Liver (tissue), 9 donors: Measurements from ENCODE around the gene CEP63. TPM values are rescaled to one million over a fixed set of nuclear protein-coding genes. Genes with fewer than 3 reads are reported as not detected.

Experiments used
- DNase-seq: peaks from one replicate; pipeline ENCODE4 v3.0.0-alpha.2; 2017; ENCODE audit warnings: low spot score
- H3K27ac ChIP-seq, 2 donors: one replicate each; pipeline ENCODE4 v1.7.0; 2013; ENCODE audit warnings: inconsistent platforms in 2 of 2, low read length in 2 of 2, control low read depth in 1 of 2, low read depth in 1 of 2, mild to moderate bottlenecking in 1 of 2
- H3K27me3 ChIP-seq, 4 donors: one replicate each; pipeline versions ENCODE4 v1.6.1 to v1.7.0; 2013; ENCODE audit warnings: low read length in 3 of 4, inconsistent platforms in 1 of 4, mild to moderate bottlenecking in 1 of 4, moderate library complexity in 1 of 4; ENCODE audit not compliant: control insufficient read depth in 4 of 4, insufficient read depth in 4 of 4
- H3K36me3 ChIP-seq, 4 donors: one replicate each; pipeline versions ENCODE4 v1.6.1 to v1.7.0; 2013; ENCODE audit warnings: low read length in 3 of 4, mild to moderate bottlenecking in 3 of 4, low read depth in 1 of 4, moderate library complexity in 1 of 4; ENCODE audit not compliant: control insufficient read depth in 4 of 4, insufficient read depth in 3 of 4
- H3K4me1 ChIP-seq, 4 donors: one replicate each; pipeline versions ENCODE4 v1.6.1 to v1.7.0; 2013; ENCODE audit warnings: low read length in 3 of 4, mild to moderate bottlenecking in 3 of 4, moderate library complexity in 1 of 4; ENCODE audit not compliant: control insufficient read depth in 4 of 4, insufficient read depth in 4 of 4
- H3K4me3 ChIP-seq, 3 donors: one replicate each; pipeline versions ENCODE4 v1.6.1 to v1.7.0; 2013; ENCODE audit warnings: low read length in 3 of 3, control low read depth in 1 of 3, low read depth in 1 of 3, mild to moderate bottlenecking in 1 of 3
- H3K9ac ChIP-seq, 2 donors: one replicate each; pipeline ENCODE4 v1.7.0; 2013; ENCODE audit warnings: low read length in 2 of 2, mild to moderate bottlenecking in 2 of 2, moderate library complexity in 2 of 2, control low read depth in 1 of 2, low read depth in 1 of 2
- H3K9me3 ChIP-seq, 4 donors: one replicate each; pipeline versions ENCODE4 v1.6.1 to v1.7.0; 2013; ENCODE audit warnings: low read length in 3 of 4; ENCODE audit not compliant: control insufficient read depth in 4 of 4
- ATF3 ChIP-seq: IDR thresholded peaks from 2 replicates; pipeline ENCODE4 v1.6.1; 2016; ENCODE audit warnings: antibody characterized with exemption
- CTCF ChIP-seq: fragments of 150-350 bp; IDR thresholded peaks from 2 replicates; pipeline ENCODE4 v1.5.1; 2017; ENCODE audit warnings: improper control_type of control experiment, low read depth, low read length; ENCODE audit not compliant: missing input control
- EGR1 ChIP-seq, 2 donors: IDR thresholded peaks; 2 replicates each; pipeline ENCODE4 v1.6.1; 2016 to 2018; ENCODE audit warnings: antibody characterized with exemption in 2 of 2, low read depth in 2 of 2
- FOXA1 ChIP-seq: IDR thresholded peaks from 2 replicates; pipeline ENCODE4 v1.6.1; 2016; ENCODE audit warnings: antibody characterized with exemption
- FOXA2 ChIP-seq: IDR thresholded peaks from 2 replicates; pipeline ENCODE4 v1.6.1; 2016; ENCODE audit warnings: antibody characterized with exemption
- GABPA ChIP-seq, 2 donors: IDR thresholded peaks in 1 of 2; conservative IDR thresholded peaks in 1 of 2; 2 replicates each; pipeline ENCODE4 v1.6.1; 2016; ENCODE audit warnings: antibody characterized with exemption in 2 of 2, mild to moderate bottlenecking in 1 of 2, moderate library complexity in 1 of 2
- HNF4A ChIP-seq, 2 donors: conservative IDR thresholded peaks; 2 replicates each; pipeline ENCODE4 v1.6.1; 2016; ENCODE audit warnings: antibody characterized with exemption in 2 of 2, mild to moderate bottlenecking in 2 of 2
- HNF4G ChIP-seq: IDR thresholded peaks from 2 replicates; pipeline ENCODE4 v1.6.1; 2016; ENCODE audit warnings: antibody characterized with exemption
- JUND ChIP-seq, 2 donors: IDR thresholded peaks; 2 replicates each; pipeline ENCODE4 v1.6.1; 2016; ENCODE audit warnings: antibody characterized with exemption in 2 of 2
- MAX ChIP-seq: IDR thresholded peaks from 2 replicates; pipeline ENCODE4 v1.6.1; 2016; ENCODE audit warnings: antibody characterized with exemption
- NR2F2 ChIP-seq: IDR thresholded peaks from 2 replicates; pipeline ENCODE4 v1.6.1; 2016; ENCODE audit warnings: antibody characterized with exemption
- RAD21 ChIP-seq, 2 donors: IDR thresholded peaks; 2 replicates each; pipeline ENCODE4 v1.6.1; 2016; ENCODE audit warnings: antibody characterized with exemption in 2 of 2, mild to moderate bottlenecking in 2 of 2
- REST ChIP-seq: IDR thresholded peaks from 2 replicates; pipeline ENCODE4 v1.6.1; 2016; ENCODE audit warnings: antibody characterized with exemption, mild to moderate bottlenecking
- RXRA ChIP-seq, 2 donors: IDR thresholded peaks; 2 replicates each; pipeline ENCODE4 v1.6.1; 2017 to 2018; ENCODE audit warnings: antibody characterized with exemption in 2 of 2, mild to moderate bottlenecking in 1 of 2
- SP1 ChIP-seq: IDR thresholded peaks from 2 replicates; pipeline ENCODE4 v1.6.1; 2018; ENCODE audit warnings: antibody characterized with exemption, mild to moderate bottlenecking
- TAF1 ChIP-seq: conservative IDR thresholded peaks from 2 replicates; pipeline ENCODE4 v1.6.1; 2016; ENCODE audit warnings: antibody characterized with exemption, mild to moderate bottlenecking
- YY1 ChIP-seq: IDR thresholded peaks from 2 replicates; pipeline ENCODE4 v1.6.1; 2016; ENCODE audit warnings: antibody characterized with exemption, mild to moderate bottlenecking
- ZBTB33 ChIP-seq: IDR thresholded peaks from 2 replicates; pipeline ENCODE4 v1.6.1; 2016; ENCODE audit warnings: antibody characterized with exemption
- WGBS: extraction: QIAGEN DNeasy Blood & Tissue Kit; methylation state at CpG from one replicate; pipeline ENCODE4 v1.1.7; 2013; 5-methylcytosine and 5-hydroxymethylcytosine counted together
- polyA plus RNA-seq, 2 donors: library from polyadenylated mRNA; stranded (reverse) in 1 of 2; unstranded in 1 of 2; fragments of 200-250 nt in 1 of 2; fragments of >200 nt in 1 of 2; fragmentation: Nextera tagmentation in 1 of 2; extraction: Ambion mirVana in 1 of 2; gene quantifications; one replicate each; pipeline versions ENCODE4 v1.2.1 to v1.2.3, GENCODE V29; 2013 to 2015
- total RNA-seq, 2 donors: library from RNA; depleted of rRNA; stranded (reverse); fragments of >200 nt; gene quantifications; one replicate each; pipeline ENCODE4 v1.2.3, GENCODE V29; 2014
- donor health status: healthy.
- donor health status: healthy.
- donor health status: healthy.
- donor health status: healthy.
- donor health status: healthy.

Gene CEP63
- total and polyA plus RNA-seq, 4 donors = 8.1 to 16.1 (median 12.7) TPM

- 74% methylated on average over 4 of the region's 4 CpGs for WGBS
Measured at GRCh38 chr3:134468519-134468918, 17.3 kb upstream of the CEP63 start.

More at GRCh38 chr3:134468519-134468918, 17.3 kb upstream of the CEP63 start:
- TF ChIP-seq FOXA1 (no peak), GABPA (IDR thresholded peaks at IDR 0.05 in 1 of 2, conservative IDR thresholded peaks at IDR 0.05 in 1 of 2) (no peak), TAF1 (no peak), HNF4A (conservative IDR thresholded peaks at IDR 0.05) (no peak), JUND (IDR thresholded peaks at IDR 0.05) (no peak), YY1 (no peak), RAD21 (IDR thresholded peaks at IDR 0.05) (no peak), EGR1 (IDR thresholded peaks at IDR 0.05; ENCODE audit: low read depth in 2 of 2) (no peak), ATF3 (no peak), NR2F2 (no peak), SP1 (no peak), FOXA2 (no peak), HNF4G (no peak), RXRA (IDR thresholded peaks at IDR 0.05) (no peak), MAX (no peak), ZBTB33 (no peak), CTCF (no peak), REST (no peak)
- H3K4me1 ChIP-seq = no peaks in the 10 kb centered on the region
- no peaks in the 10 kb centered on the region for H3K36me3 ChIP-seq
- H3K27ac ChIP-seq = no peak overlapping the region
- H3K4me3 ChIP-seq = no peak overlapping the region
- no peaks in the 10 kb centered on the region for H3K27me3 ChIP-seq
- H3K9me3 ChIP-seq = no peaks in the 10 kb centered on the region
- DNase-seq = no peak
- H3K9ac ChIP-seq = no peak overlapping the region
